Stimulated activated CD8-positive, alpha-beta memory T cell treated with anti-CD3 and anti-CD28 coated beads, Interleukin-4, amount 100 ng/mL, for 1 hour (primary cell): Measurements from ENCODE around the gene LRAT.
"Not testable (repeated sequence)": the region's sequence is repeated elsewhere in the genome, so short reads cannot be mapped to it uniquely, and the experiment has no call there.

Source experiments
- DNase-seq, 2 donors: peaks; one replicate each; pipeline ENCODE4 v3.0.0-alpha.2; 2020; ENCODE audit warnings: low read depth in 2 of 2, low spot score in 1 of 2

The LRAT gene

DNA sequence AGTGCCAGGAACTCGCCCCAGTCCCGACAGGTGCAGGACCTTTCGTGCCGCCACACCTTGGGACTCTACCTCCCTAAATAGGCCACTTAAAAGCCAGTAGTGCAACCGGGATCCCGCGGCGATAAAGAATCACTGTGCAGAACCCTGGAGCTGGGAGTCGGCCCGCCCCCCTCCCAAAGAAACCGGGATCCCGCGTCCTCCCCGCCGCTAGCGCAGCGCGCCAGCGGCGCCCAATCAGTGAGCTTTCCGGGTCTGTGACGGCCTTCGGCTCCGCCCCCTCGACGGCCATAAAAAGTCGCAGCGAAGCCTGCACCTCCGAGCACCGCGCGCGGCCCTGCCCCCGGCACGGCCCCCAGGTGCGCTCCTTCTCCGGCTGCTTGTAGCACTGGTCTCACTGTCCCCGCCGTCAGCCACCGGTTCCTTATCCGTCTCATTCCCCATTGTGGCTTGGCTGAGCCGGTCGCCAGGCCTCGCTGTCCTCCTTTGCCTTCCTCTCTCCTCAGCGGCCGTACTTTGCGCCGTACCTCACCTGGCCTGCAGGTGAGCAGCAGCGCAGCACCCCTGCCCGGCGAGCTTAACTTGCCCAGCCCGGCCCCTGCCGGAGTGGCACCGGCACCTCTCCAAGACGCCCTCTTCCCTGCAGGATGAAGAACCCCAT lies at the start of gene LRAT:
TSS of gene LRAT (plus strand) at position 318 of the 658 bp plus-strand sequence. CDS start at position 645, 327 bp downstream.
- DNase-seq, result no peak

DNA sequence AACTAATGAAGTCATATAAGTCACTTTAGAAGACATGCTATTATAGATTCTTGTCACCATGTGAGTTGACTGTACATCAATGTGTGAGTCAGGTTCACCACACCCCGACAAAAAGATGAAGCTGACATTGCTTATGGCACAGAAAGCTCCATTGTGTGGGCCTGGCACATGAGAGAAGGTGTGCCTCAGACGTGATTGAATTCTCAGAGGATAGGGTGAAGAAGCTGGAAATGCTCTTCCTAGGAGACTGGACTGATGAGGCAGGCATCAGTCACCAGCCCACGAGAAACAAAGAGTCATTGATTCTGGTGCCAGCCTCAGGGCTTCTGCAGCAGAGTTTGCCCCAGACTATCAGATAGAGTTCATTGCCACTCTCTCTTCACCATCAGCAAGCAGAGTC lies 35.9 kb upstream of the LRAT start:
- DNase-seq, result no peak

DNA sequence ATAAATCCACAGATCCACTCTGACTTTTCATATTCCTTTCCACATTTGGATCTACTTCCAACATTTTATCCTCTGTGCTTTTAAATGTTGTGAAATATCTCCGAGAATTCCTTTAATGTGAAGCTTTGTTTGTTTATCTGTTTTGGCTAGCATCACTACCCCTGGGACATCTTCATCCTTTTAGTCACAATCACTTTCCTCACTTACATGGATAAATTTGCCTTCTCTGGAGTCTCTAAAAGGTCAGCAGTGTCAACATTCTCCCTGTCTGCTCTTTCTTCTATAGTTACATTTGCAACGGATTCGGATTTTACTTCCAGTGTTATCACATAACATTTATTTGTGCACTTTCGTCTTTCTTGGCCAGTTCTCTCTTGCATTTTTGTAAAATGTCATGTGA lies 34.2 kb upstream of the LRAT start:
- no peak for DNase-seq

DNA sequence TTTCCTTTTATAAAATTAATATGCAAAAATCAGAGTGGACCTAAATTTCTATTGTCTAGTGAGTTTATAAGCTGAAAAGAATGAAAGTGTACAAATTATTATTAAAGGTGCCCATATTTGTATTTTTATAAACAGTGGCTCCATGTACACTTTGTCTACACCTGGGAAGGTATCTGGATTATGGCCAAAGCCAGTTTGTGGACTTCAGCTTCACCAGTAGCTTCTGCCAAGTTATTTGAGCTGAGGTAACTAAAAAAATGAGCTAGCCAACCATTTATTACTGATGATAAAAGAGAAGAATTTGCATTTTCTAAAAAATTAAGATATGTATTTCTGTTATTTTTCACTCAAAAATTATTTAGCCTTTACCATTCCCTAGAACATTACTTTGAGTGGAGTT lies 32.3 kb upstream of the LRAT start:
- no peak for DNase-seq

DNA sequence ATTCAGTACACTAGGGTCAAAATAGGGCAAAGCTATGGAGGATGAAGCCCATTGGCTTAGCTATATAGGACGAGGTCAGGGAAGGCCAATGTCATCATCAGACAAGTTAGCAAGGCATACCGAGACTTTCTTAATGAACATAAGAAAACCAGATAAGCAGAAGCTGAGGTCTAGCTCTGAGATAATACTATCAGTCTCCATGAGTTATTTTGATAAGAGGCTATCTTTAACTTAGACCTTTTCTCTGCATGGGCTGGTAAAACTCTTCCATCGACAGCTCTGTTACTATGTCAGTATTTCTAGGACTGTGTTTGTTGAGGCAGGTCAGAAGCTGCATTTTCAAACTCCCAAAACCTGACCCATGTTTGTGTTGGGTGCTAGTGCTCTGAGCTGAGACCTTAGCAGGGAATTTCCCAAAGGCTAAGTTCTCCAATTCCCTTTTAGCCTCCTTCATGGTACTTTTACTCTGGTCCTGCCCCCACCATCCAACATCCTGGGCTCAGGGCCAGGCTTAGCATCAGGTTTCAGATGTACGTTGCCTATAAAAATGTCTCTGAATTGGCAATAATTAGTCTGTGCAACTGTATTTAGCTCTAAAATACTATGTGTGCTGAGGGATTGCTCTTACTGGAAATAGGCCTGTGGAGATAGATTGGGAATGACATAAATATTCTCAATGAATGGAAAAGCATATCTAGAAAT lies 29.3 kb upstream of the LRAT start:
- DNase-seq, result no peak

DNA sequence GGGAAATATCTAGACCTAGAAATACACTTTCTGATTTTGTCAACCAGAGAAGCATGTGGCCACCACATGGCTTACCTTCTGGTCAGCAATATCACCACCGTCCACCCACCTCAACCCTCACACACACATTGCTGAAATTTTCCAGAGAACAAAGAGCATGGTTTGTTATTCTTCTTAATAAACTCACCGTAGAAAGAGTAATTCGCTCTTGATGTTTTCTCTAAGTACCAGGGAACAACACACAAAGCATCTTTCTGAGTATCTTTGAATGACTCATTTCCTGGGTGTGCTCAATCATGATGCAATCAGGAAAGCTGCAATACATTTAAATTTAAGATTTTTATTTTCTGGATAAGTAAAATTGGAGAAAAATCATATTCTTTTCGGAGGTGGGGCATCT lies 24.7 kb upstream of the LRAT start:
- no peak for DNase-seq

DNA sequence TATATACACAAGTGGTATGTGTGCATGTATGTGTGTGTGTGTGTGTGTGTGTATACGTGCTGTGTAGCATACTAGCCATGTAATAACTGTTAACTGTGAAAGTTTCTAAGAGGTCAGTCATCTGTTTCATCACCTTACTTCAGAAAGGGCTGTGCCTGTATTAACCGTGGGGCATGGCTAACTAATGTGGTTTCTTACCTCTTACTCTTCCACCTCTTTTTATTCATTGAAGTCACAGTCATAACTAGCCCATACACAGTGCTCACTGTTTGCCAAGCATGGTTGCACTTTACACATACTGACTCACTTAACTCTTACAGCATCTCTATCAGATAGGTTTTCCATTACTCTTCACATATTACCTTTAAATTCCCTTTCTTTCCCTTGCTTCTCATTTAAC lies 23.7 kb upstream of the LRAT start:
- DNase-seq, result no peak

DNA sequence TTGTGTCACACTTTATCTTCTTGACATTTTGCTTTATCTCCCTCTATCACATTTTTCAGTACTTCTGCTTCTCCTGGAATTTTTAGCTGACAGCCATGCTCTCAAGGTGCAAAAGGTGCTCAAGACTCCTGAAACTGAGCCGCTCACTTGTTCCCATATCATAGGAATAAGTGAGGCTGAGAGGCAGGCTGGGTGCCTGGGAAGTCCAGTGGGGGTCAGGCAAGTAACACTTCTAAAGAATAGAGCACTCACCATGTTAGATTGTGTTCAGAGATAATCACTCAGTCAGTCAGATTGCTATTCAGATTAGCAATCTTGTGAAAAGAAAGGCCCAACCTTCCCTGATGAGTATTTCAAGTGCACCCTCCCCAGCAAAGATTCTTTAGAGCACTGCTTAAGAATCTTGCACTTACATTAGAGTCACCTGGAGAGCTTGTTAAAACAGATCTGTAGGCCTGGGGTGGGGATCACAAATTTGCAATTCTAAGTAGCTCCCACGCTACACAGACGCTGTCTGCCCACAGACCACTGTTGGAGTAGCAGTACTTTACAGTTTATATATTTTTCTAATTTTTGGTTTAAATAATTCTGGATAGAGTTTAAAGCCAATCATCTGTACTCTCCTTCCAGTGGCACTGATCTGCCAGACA lies 23.1 kb upstream of the LRAT start:
- DNase-seq, result no peak

DNA sequence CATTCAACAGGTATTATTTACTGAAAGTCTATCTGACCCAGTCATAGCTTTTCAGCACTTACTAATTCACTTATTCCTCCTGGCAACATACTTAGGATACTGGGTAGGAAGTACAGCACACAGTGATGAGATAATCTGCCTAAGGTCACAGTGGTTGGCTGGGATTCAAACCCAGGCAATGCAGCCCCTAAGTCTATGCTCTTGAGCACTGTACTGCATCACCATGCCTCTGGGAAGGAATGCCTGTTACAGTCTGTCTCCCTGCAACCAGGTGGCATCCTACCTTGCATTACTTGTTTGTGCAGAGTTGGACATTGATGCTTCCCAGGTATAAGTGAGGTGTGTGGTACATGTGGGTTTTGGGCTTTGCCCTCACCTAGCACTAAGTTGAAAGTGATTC lies 21.5 kb upstream of the LRAT start:
- no peak for DNase-seq

DNA sequence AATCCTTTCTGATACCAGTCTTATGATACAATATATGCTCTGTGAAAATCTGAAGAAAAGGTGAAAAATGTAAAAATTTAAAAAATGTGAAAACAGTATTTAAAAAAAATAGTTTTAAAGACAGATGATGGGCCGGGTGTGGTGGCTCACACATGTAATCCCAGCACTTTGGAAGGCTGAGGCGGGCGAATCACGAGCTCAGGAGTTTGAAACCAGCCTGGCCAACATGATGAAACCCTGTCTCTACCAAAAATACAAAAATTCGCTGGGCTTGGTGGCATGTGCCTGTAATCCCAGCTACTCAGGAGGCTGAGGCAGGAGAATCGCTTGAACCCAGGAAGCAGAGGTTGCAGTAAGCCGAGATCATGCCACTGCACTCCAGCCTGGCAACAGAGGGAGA lies 20.2 kb upstream of the LRAT start:
- DNase-seq, result not testable (repeated sequence)

DNA sequence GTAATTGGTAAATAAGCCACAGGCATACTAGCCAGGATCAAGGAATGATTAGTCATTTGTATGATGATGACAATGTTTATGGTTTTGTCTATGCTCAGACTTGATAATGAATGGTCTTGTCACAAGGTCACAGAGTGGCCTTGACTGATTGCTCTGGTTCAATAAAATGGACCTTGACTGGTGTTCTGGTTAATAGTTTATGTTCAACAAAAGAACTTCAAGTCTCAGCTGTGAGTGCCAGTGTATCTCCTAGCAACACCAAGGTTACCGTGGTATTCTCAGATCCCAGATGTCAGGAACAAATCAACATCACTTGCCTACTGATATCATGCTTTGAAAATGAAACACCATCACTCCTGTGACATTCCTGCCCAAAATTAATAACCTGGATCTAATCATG lies 16.3 kb upstream of the LRAT start:
- DNase-seq, result no peak

DNA sequence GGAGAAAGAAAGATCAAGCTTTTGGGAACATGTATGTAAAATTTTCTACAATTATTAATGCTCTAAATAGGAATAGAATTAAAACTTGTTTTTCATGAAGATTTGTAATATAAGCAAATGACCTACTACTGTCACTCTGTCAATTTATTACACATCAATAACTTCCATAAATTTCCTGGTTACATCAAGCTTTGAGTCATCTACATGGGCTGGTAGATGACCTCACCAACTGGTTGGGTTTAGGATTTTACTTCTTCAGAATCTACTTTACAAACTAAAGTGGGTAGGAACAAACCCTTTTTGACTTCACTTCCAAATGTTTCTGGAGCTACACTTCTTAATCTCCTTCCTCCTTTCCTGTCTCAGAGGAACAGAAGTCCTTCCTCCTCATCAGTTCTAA lies 12.0 kb upstream of the LRAT start:
- no peak for DNase-seq

DNA sequence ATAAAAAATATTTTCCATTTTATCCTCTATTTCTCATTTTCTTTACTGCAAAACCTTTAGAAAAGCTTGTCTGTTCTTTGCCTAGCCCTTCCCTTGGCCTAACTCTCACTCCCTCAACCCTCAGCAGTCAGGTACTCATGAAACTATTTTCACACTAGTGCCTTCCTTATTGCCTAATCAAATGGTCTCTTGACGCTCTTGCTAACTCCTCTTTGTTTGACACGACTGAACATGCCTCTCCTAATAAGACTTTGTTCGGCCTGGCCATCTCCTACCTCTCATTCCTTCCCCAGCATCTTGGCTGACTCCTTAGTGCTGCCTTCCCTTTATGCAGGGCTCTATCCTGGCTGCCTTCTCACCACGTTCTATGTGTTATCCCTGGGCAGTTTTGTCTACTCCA lies 11.1 kb upstream of the LRAT start:
- DNase-seq, result no peak

DNA sequence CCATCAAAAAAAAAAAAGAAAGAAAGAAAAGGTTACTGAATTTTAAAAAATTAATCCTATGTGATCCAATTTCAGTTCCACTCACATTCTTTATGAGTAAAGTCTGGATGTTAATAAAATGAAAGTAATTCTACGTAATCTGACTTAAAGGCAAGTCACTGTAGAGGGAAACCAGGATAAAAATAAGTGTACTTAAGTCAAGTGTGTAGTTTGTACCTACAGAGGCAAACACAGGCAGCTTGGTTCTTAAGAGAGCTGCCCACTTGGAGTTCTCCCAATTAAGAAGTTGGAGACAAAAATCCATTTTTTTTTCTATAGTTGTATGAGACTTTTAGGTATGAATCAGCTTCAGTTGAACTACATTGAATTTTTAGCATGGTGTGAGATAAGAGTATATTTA lies 7.0 kb upstream of the LRAT start:
- no peak for DNase-seq

DNA sequence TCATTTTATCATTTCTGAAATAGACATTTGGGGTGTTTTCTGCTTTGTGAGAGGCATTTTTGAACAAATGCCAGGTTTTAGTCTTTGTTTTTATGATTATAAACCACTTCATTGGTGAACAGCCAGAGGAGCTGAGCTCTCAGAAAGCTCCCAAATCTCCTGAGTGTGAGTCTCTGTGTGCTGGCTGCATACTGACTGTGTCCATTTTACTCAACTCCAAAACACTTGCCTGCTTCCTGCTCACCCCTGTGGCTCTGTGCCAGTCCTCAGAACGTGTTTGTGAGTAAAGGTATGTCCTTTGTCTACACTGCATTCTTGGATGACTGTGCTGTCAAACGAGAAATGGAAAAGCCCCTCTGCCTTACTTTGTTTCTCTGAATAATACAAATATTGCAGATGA lies 5.4 kb upstream of the LRAT start:
- DNase-seq, result no peak

DNA sequence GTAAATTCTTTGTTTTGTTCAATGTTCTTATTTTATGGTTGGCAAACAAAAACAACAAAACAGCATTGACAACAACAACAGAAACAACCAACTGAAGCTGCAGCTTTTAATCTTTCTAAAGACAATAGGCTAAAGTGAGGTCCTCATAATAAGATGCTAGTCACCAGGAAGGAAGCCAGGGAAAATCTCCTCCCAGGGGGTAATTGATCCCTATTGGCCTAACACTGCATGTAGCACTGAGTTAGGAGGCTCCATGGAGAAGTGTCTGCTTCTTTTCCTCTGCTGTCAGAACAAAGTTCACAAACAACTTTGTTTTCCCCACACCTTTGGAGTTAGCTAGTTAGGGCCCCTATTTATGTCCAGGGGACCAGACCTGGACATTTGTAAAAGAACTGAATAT lies 4.7 kb upstream of the LRAT start:
- DNase-seq, result no peak

DNA sequence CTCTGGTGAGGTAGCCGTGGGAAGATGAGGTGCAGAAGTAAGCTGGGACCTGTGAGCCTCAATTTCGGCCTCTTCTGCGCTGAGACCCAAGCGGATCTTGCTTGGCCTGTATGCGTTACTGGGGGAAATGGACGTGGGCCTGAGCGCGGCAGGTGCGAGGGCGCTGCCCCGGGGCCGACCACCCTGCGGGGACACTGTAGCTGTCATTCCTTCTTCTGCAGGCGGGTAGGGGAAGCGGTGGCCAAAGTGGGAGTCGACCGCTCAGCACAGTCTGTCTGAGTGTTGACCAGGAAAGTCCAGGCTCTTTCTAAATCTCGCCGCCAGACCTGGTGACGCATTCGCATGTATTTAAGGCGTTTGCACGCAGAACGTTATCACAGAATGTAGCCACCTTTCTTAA lies 3.3 kb upstream of the LRAT start:
- no peak for DNase-seq

DNA sequence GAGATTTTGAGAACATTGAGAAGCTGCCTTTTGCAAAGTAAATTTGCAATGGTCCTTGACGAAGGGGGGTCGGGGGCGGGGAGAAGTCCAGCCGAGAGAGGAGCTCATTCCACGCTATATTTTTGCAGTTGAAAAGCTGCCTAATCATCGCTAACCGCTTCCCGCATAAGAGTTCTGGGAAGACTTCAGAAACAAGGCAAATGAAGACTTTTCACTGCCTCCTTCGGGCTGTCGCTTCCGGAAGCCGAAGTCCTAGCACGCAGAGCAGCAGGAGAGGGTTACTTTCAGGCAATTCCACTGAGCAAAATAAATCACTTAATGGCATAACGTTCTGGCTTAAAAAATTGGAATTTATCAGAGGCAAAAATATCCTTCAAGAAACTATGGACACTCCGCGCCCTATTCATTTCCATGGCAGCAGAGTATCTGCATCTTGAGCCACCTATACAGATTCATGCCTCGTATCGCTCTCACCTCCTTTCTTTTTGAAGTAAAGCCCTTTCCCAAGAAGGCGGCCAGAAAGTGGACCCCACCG lies 2.6 kb upstream of the LRAT start:
- no peak for DNase-seq

DNA sequence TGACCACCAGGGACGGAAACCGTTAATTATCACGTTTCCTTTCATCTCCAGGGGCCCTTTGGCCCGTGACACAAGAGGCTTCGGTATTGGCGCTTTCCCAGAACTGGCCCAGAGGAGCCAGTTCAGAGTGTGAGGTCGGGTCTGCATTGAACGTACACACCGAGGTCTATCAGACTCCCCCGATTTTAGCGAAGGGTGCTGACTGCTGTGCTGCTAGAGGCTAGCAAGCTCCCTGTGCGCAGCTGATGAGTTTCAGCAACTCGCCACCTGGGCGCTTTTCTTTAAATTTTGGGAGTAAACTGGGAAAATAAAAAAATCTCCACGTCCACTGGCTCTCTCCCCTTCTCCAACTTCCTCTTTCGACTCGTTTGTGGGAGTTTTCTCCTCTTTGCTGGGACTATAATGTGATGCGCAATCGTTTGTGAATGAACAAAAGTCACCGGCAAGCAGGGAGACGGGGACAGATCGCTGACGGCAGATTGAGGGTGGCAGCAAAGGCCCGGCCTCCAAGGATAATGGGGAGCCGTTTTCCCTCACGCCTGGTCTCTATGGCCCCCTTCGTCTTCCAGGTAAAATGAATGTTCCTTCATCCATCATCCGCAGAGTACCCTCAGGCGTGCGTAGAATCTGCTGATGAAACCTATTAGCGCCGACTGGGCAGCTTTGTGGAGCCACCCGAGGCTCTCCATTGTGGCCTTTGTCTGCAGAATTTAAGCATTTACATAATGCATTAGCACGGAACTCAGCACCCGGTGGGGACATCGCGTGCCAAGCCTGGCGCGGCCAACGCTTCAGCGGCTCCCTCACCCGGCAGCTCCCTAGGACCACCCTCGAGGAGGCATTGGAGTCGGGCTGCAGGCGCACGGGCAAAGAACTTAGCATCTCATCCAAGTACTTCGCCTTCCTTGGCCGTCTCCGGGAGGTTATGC lies 1.6 kb upstream of the LRAT start:
- no peak for DNase-seq

DNA sequence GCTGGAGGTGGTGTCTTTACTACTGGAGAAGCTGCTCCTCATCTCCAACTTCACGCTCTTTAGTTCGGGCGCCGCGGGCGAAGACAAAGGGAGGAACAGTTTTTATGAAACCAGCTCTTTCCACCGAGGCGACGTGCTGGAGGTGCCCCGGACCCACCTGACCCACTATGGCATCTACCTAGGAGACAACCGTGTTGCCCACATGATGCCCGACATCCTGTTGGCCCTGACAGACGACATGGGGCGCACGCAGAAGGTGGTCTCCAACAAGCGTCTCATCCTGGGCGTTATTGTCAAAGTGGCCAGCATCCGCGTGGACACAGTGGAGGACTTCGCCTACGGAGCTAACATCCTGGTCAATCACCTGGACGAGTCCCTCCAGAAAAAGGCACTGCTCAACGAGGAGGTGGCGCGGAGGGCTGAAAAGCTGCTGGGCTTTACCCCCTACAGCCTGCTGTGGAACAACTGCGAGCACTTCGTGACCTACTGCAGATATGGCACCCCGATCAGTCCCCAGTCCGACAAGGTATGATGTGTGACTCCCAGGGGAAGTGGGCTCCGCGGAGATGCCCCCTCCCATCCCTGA lies 634 bp downstream of the LRAT start:
- DNase-seq, result no peak

DNA sequence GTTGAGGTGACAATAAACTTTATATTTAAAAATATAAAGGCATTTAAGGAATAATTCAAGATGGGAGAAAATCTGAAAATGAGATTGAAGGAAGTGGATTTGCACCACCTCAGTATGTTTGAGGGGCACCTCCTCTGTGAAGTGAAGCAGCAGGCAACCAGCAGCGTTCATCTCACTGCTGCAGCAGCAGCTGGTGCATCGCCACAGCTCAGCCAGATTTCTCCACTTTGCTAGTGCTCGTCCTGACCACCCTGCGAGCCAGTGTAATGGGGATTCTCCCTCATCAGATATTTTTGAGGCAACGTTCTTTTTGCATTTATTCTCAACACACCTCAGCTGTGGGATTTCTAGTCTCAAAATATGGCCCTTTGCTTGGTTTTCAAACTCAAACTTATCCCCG lies 13.9 kb downstream of the LRAT start:
- no peak for DNase-seq
